NCI-H1105 treated with DMSO at 0.1 percent for 48 hours (cell line): ENCODE data around the gene RSAD1.

Source experiments
- DNase-seq: peaks from one replicate; lab custom pipeline; 2025; lab: John Stamatoyannopoulos, UW

The RSAD1 gene

DNA sequence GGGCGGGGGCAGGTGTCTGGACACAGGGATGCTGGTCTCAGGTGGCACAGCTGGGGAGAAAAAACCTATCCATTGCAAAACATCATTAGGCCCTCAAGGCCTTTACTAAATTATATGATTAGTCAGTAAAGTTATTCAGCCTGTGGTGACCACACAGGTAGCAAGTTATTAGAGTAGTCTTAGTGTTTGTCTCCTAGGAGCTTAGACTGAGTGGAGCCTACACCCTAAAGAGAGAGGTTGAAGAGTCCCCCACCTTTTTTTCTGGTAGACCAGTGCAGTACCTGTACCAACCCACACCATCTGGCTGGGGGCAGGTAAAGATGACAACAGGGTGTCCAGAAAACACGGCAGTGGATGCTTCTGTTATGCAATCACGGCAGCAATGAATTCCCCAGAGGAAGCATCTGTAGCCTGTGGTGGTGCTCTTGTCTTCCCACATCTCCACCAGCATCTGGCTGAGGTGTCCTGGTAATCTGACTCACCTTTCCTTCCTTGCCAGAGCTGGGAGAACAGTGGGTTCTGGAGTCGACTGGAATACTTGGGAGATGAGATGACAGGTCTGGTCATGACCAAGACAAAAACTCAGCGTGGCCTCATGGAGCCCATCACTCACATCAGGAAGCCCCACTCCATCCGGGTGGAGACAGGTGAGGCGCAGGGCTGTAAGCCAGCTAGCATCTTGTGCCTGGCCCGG is 40.6 kb downstream of the RSAD1 start:
- no peak for DNase-seq

DNA sequence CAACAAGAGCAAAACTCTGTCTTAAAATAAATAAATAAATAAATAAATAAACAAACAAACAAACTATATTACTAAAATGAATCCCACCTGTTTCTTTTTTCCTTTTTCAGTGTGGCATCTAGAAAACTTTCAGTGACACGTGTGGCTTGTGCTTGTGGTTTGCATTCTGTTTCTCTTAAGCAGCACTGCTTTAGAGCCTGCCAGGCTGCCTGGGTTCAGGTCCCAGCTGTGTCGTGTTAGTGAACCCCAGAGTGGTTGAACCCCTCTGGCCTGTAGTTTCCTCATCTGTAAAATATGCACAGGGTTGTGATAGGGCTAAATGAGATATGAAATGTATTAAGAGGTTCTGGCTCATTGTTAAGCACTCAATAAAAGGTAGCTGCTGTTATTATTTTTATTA is 41.8 kb downstream of the RSAD1 start:
- no peak for DNase-seq

DNA sequence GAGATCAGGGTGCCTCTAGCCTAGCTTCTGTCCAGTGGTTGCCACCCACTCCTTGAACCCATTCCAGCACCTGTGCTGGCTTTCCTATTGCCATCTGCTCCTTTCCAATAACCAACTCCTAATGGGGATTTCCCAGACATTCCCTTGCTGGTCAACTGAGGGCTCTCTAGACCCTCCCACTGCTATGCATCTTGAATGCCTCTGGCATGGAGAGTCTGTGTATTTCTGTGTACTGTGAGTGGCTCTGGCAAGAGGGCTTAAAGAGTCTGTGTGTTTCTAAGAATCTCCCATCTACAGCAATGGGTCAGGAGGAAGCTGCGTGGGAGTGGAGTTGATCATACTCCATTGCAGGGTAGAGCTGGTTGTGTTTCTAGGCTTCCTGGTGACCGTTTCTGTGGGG is 42.9 kb downstream of the RSAD1 start:
- no peak for DNase-seq

DNA sequence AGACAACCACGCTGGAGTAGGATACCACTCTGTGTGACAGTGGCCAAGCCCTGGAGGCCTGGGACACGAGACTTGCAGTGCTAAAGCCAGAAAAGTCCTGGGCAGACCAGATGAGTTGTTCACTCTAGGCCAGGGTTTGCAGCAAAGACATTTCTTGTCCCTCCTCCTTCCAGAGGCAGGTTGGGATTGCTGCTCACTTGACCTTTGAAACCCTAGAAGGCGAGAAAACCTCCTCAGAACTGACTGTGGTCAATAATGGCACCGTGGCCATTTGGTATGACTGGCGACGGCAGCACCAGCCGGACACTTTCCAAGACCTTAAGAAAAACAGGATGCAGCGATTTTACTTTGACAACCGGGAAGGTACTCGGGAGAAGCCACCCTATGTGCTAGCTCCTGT is 44.1 kb downstream of the RSAD1 start:
- no peak for DNase-seq

DNA sequence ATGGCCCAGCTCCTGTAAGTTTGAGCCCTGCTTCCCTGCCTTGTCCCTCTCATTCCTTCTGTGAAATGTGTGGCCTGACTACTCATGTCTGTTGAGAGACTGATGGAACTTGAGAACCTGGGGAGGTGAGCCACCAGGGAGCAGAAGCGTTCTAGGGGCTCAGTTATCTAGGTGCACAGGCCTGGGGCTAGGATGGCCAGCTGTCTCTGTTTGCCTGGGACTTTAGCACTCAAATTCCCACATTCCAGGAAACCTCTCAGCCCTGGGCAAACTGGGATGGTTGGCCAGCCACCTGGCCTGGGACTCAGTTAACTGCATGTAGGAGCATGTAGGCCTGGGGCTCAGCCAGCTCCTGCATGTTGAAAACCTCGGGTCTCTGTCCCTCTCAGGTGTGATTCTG is 44.5 kb downstream of the RSAD1 start:
- no peak for DNase-seq

DNA sequence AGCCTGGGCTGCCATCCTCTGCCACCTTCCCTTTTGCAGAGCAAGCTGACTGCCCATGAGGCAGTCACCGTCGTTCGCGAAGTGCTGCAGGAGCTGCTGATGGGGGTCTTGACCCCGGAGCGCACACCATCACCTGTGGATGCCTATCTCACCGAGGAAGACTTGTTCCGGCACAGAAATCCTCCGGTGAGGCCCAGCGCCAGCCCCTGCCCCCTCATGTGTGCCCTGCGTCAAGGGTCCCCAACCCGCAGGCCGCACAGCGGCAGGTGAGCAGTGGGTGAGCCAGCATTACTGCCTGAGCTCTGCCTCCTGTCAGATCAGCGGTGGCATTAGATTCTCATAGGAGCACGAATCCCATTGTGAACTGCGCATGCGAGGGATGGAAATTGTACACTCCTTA is 46.2 kb downstream of the RSAD1 start:
- DNase-seq, result no peak

DNA sequence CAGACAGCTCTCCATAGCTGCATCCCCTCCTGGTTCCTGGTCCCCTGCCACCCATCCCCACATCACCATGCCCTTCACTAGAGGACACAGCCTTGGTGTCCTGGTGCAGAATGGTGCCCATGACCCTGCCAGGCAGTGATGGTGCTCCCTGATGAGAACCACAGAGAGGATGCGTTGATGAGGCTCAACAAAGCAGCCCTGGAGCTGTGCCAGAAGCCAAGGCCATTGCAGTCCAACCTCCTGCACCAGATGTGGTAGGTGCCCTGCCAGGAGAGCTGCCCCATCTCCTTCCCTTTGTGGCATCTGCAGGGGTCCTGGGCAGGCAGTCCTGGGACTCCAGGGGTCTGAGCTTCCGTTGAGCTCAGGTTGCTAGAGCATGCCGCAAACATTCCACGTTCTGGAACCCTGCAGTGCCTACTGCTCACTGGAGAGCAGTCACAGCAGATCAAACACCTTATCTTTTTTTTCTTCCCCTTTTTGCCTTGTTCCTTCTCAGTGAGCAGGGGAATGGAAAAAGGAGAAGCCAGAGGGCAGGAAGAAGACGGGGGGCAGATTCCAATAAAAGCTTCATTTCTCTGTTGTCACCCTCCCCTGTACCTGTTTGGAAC is 48.6 kb downstream of the RSAD1 start:
- no peak for DNase-seq

DNA sequence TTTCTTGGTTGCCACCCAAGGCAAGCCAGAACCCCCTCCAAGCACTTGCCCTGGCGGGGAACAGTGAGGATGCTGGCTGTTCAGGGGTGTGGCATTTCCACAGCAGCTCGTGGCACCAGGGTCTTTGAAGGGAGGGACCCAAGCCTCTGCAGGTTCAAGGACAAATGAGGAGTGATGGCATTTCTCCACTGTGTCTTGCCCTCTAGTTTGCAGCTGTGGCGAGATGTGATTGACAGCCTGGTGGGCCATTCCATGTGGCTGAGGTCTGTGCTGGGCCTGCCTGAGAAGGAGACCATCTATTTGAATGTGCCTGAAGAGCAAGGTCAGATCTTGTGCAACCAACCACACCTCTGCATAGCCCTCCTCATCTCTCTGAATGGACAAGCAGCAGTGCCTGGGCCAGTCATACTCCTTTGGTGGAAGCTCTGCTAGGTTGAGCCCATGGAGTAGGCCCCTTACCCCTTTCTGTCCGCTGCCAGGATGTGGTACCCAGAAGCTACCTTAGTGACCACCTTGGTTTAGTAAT is 49.4 kb downstream of the RSAD1 start:
- DNase-seq, result no peak

DNA sequence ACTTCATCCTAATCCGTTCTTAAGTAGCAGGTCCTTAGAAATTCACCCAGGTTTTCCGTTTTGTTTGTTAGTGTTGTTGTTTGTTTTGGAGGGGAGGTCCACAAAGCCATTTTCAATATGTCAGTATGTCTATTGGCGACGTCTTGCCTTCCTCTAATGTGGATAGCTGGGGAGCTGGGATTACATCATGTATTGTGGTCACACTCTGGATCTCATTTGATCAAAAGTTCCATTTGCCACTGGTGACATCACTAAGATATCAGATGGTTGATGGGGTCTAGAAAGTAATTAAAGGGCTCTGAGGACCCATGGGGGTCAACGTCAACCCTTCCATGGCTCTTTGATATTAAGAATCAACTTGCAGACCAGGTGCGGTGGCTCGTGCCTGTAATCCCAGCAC is 51.2 kb downstream of the RSAD1 start:
- DNase-seq, result no peak

DNA sequence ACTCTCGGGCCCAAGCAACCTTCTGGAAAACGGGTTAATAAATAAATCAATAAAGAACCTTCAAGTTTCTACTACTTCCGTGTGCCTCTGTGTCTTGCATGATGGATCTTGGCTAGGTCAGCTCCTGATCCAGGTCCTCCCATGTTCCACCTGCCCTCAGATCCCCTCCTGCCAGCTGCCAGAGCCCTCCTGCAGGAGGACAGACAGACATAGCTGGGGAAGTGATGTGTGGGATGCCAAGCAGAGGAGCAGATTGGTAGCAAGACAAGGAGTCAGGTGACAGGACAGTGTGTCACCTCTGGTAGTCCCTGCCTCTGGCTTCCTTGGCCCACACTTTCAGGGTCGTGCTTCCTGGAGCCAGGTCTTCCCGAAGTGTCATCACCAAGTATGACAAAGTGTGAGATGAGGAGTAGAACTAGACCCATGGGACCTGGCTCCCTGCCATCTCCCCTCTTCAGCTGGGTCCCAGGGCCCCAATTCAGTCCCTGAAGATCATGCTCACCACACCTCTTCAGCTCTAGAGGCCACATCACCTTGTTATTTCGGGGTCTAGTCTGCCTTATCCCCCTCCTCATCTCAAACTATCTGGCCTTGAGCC is 52.9 kb downstream of the RSAD1 start:
- DNase-seq, result no peak

DNA sequence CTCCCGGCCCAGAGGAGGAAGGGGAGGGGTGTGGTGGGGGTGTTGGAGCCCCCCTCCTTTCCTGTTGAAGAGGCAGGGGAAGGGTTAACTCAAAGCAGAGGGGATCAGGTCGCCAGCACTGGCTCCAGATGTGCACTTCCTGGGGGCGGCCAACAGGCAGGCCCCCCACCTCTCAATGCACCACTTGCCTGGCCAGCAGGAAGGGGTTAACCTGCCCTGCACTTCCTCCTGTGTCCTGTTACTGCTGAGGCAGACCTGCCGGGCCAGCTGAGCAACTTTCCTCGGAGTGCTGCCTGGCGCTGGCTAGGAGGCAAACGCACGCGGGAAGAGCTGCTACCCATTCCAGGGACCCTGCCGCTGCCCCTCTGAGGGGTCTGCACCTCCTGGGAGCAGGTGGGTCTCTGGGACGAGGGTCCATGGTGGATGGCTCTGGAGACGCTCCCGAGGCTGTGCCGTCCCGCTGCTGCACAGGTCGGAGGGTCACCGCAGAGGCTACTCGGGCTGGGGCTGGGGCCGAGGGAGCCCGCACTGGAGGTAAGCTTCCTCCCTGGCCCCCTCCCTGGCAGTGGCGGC is 53.9 kb downstream of the RSAD1 start, which contains the start of gene EPN3:
Gene EPN3, plus strand, starts transcription at position 284 of the 573 bp plus-strand sequence. CDS start 3,822 bp downstream, outside the sequence.
- no peak for DNase-seq

DNA sequence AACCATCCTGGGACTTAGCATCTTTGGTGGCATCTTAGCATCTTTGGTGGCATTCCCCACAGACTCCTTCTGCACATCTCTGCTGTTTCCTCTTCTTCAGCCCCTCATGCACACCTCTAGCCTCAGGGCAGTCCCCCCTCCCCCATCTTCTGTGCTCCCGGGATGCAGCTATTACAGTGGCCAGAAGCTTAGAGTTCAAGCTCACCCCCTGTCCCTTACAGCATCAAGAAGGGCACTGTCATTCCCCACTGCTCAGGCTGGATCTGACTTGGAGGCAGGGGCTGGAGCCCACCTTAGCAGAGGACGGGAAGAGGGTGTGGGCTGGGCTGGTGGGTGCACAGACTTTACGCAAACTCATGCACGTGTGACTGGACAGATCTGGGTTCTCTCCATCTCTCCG is 54.5 kb downstream of the RSAD1 start:
- DNase-seq, result no peak

DNA sequence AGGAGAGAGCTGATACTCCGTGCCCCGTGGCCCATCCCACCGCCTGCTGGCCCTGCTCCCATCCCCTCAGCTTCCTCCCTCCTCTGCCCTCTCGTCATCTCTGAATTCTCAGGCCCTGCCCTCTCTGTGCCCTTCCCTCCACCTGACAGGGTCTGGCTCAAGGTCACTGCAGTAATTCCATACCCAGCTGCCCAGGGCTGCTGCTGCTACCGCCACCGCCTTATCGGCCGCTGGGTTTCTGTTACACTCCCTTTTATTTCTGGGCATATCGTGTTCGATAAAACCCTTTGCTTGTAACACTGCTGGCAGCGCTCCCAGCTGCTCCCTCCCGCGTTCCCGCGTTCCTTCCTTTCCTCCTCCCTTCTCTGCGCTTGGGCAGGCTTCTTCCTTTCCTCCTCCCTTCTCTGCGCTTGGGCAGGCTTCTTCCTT is 55.1 kb downstream of the RSAD1 start:
- peak; percentile 19 for DNase-seq

DNA sequence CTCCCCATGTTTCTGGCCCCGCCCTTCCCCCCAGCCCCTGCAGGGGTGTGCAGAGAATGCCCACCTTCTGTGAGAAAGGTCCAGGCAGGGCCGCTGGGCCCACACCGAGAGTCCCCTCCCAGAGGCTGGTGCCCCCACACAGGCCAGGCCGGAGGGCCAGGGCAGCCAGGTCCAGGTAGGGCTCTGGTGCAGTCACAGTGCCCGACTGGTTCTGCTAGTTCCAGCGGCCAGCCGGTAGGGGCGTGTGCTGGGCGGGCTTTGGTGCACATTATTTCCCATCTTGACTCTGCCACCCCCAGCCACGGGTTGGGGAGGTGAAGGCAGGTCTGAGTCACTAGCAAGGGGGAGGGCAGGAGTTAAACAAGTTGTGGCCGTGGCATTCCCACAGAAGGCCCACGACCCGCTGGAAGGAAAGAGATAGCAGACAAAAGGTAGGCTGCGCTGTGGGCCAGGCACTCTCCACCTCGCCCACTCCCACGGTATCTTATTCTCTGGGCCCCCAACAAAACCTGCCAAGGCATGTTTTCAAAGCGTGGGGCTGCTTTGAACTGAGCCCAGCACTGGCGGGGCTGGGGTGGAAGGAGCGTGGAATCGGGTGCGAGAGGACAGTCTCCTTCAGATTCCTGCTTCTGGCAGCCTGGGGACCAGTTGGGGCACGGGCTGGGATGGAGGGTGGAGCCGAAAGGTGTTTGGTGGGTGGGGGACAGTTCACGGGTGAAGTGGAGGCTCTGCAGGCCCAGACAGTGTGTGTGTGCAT is 55.7 kb downstream of the RSAD1 start:
- no peak for DNase-seq

DNA sequence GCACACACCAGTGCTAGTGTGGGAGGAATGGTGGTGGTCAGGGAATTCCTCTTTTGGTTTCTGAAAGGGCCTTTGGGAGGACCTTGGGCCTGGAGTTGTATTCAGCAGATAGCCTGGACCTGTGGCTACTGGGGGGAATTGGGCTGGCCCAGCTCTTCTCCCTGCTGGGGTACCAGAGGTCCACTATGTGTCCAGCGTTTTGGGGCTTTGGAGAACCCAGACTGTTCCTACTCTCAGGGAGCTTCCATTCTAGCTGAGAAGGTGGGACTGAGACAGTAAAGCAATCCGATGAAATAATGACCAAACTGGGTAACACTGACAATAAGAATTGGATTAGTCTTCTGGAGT is 56.3 kb downstream of the RSAD1 start:
- no peak for DNase-seq

DNA sequence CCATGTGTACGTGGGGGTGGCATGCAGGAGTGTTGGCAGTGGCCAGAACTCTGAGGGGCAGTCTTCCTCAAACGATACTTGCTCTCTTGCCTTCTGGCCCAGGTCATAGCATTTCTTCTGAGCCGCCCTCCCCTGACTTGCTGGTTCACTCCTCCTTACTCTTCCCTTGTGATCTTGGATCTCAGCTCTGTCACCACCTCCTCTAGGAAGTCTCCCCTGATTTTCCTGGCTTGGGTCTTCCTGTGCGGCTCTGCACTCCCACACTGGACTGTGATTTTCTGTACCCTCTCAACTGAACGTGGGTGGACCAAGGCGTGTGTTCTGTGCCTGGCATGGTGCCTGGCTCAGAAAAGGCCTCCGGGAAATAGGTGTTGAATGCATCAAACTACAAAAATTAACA is 56.7 kb downstream of the RSAD1 start:
- DNase-seq, result no peak
